GM21367 (cell line): ENCODE measurements around the gene DNAH1.

Experiments used
- ATAC-seq: cut with Tn5 transposase; IDR thresholded peaks from one replicate; pipeline ENCODE4 v1.9.1; 2021; ENCODE audit not compliant: unreplicated experiment

DNAH1 gene

GRCh38 chr3:52432225-52432624, 116.1 kb downstream of the DNAH1 start:
- no peak for ATAC-seq

GRCh38 chr3:52432691-52433141, 116.6 kb downstream of the DNAH1 start:
- ATAC-seq, result no peak

- ATAC-seq, result no peak
Measured at GRCh38 chr3:52433328-52433995, 117.3 kb downstream of the DNAH1 start.

- no peak for ATAC-seq
Measured at GRCh38 chr3:52433996-52434479, 117.9 kb downstream of the DNAH1 start.

- no peak for ATAC-seq
Measured at GRCh38 chr3:52434491-52435115, 118.5 kb downstream of the DNAH1 start.

- no peak for ATAC-seq
Measured at GRCh38 chr3:52435246-52436101, 119.4 kb downstream of the DNAH1 start.

GRCh38 chr3:52436500-52437149, 120.5 kb downstream of the DNAH1 start:
- no peak for ATAC-seq

- no peak for ATAC-seq
Measured at GRCh38 chr3:52437326-52438103, 121.4 kb downstream of the DNAH1 start.

- no peak for ATAC-seq
Measured at GRCh38 chr3:52438104-52438376, 121.9 kb downstream of the DNAH1 start.

GRCh38 chr3:52438579-52439425, 122.7 kb downstream of the DNAH1 start:
- ATAC-seq, result no peak

GRCh38 chr3:52439426-52440248, 123.5 kb downstream of the DNAH1 start:
- ATAC-seq, result no peak

- no peak for ATAC-seq
Measured at GRCh38 chr3:52440249-52440551, 124.1 kb downstream of the DNAH1 start.

- no peak for ATAC-seq
Measured at GRCh38 chr3:52440671-52441070, 124.6 kb downstream of the DNAH1 start.

- ATAC-seq, result no peak
Measured at GRCh38 chr3:52441091-52441771, 125.1 kb downstream of the DNAH1 start.

- no peak for ATAC-seq
Measured at GRCh38 chr3:52441772-52442332, 125.7 kb downstream of the DNAH1 start.

- ATAC-seq, result no peak
Measured at GRCh38 chr3:52442409-52443267, 126.5 kb downstream of the DNAH1 start.

- no peak for ATAC-seq
Measured at GRCh38 chr3:52443268-52443610, 127.1 kb downstream of the DNAH1 start.
